IMR-90 (cell line): Measurements from ENCODE around the gene PTPRK. TPM values are rescaled to one million over a fixed set of nuclear protein-coding genes. Genes with fewer than 3 reads are reported as not detected.

Experiments
- ATAC-seq: fragments of 200-7000 bp; cut with Tn5 transposase; 2 replicates; pipeline ENCODE4 v1.9.1; 2020; ENCODE audit warnings: low read depth, mild to moderate bottlenecking, moderate library complexity
- BruUV-seq: library from RNA; stranded (reverse); fragments of 400-500 nt; replicated peaks from 2 replicates; lab custom pipeline; 2021; lab: Mats Ljungman, UMichigan
- CTCF ChIA-PET: fragments of 300-600 bp; formaldehyde crosslinking; extraction: SDS; loops from one replicate; lab custom pipeline; 2021; ENCODE audit warnings: antibody characterized with exemption; lab: Yijun Ruan, JAX
- POLR2A ChIA-PET: fragments of 300-600 bp; sonication (Branson Sonifier 250); formaldehyde crosslinking; loops from one replicate; lab custom pipeline; 2022; ENCODE audit warnings: antibody characterized with exemption; ENCODE audit not compliant: unreplicated experiment; lab: Charles Lee
- DNase-seq: peaks from one replicate; pipeline ENCODE4 v3.0.0; 2013
- H2AFZ ChIP-seq: replicated peaks from 2 replicates; pipeline ENCODE3; 2013; ENCODE audit warnings: low read length, mild to moderate bottlenecking; ENCODE audit not compliant: poor library complexity
- H2AK5ac ChIP-seq: 2 replicates; pipeline ENCODE4 v1.6.1; 2013; ENCODE audit warnings: low read depth, low read length, inconsistent platforms
- H2AK9ac ChIP-seq: replicated peaks from 2 replicates; pipeline ENCODE3; 2013; ENCODE audit warnings: mild to moderate bottlenecking, low read depth, low read length, moderate library complexity; ENCODE audit not compliant: poor library complexity
- H2BK120ac ChIP-seq: 2 replicates; pipeline ENCODE4 v1.6.1; 2013; ENCODE audit warnings: low read depth, low read length, inconsistent platforms
- H2BK15ac ChIP-seq: 3 replicates; pipeline ENCODE4 v1.6.1; 2013; ENCODE audit warnings: low read depth, low read length, inconsistent platforms
- H2BK20ac ChIP-seq: 2 replicates; pipeline ENCODE4 v1.6.1; 2013; ENCODE audit warnings: low read depth, mild to moderate bottlenecking, inconsistent platforms, low read length, moderate library complexity
- H2BK5ac ChIP-seq: 2 replicates; pipeline ENCODE4 v1.6.1; 2013; ENCODE audit warnings: mild to moderate bottlenecking, low read depth, low read length, inconsistent platforms; ENCODE audit not compliant: poor library complexity, severe bottlenecking
- H3K14ac ChIP-seq: replicated peaks from 2 replicates; pipeline ENCODE4 v1.6.1; 2013; ENCODE audit warnings: low read depth, low read length, inconsistent platforms
- H3K18ac ChIP-seq: 2 replicates; pipeline ENCODE4 v1.6.1; 2013; ENCODE audit warnings: low read depth, low read length, control low read depth
- H3K23ac ChIP-seq: 2 replicates; pipeline ENCODE4 v1.6.1; 2013; ENCODE audit warnings: low read depth, low read length, inconsistent platforms
- H3K27ac ChIP-seq: 2 replicates; pipeline ENCODE4 v1.5.1; 2013; ENCODE audit warnings: mild to moderate bottlenecking, control low read depth, low read length; ENCODE audit not compliant: insufficient read depth
- H3K27me3 ChIP-seq: 2 replicates; pipeline ENCODE4 v1.6.1; 2013; ENCODE audit warnings: low read length; ENCODE audit not compliant: control insufficient read depth, insufficient read depth
- H3K36me3 ChIP-seq: 2 replicates; pipeline ENCODE4 v1.6.1; 2013; ENCODE audit warnings: low read length, mixed read lengths; ENCODE audit not compliant: control insufficient read depth, insufficient read depth
- H3K4ac ChIP-seq: 2 replicates; pipeline ENCODE4 v1.6.1; 2013; ENCODE audit warnings: low read depth, low read length, inconsistent platforms
- H3K4me1 ChIP-seq: 2 replicates; pipeline ENCODE4 v1.6.1; 2013; ENCODE audit warnings: low read length, mixed read lengths; ENCODE audit not compliant: control insufficient read depth, insufficient read depth
- H3K4me2 ChIP-seq: 2 replicates; pipeline ENCODE4 v1.6.1; 2013; ENCODE audit warnings: low read depth, mild to moderate bottlenecking, control low read depth, low read length, moderate library complexity
- H3K4me3 ChIP-seq: 2 replicates; pipeline ENCODE4 v1.5.1; 2013; ENCODE audit warnings: low read depth, mild to moderate bottlenecking, control low read depth, low read length, moderate library complexity; ENCODE audit not compliant: insufficient read depth
- H3K56ac ChIP-seq: 2 replicates; pipeline ENCODE4 v1.6.1; 2013; ENCODE audit warnings: low read length, inconsistent platforms; ENCODE audit not compliant: insufficient read depth; ENCODE audit errors: extremely low read depth
- H3K79me1 ChIP-seq, 2 experiments: 2 replicates each; pipeline ENCODE4 v1.6.1; 2013; ENCODE audit warnings: low read length in 2 of 2, inconsistent platforms in 1 of 2, low read depth in 1 of 2
- H3K9ac ChIP-seq: 2 replicates; pipeline ENCODE4 v1.6.1; 2013; ENCODE audit warnings: low read depth, low read length, control low read depth
- H3K9me1 ChIP-seq: 2 replicates; pipeline ENCODE4 v1.6.1; 2013; ENCODE audit warnings: low read length, inconsistent platforms; ENCODE audit not compliant: insufficient read depth
- H3K9me3 ChIP-seq: 2 replicates; pipeline ENCODE4 v1.6.1; 2013; ENCODE audit warnings: low read length; ENCODE audit not compliant: control insufficient read depth, insufficient read depth
- H4K20me1 ChIP-seq: 2 replicates; pipeline ENCODE4 v1.6.1; 2013; ENCODE audit warnings: low read length, inconsistent platforms; ENCODE audit not compliant: insufficient read depth
- H4K5ac ChIP-seq: 2 replicates; pipeline ENCODE4 v1.6.1; 2013; ENCODE audit warnings: mild to moderate bottlenecking, low read depth, low read length, control low read depth
- H4K8ac ChIP-seq, 2 experiments: 2 replicates each; pipeline ENCODE4 v1.6.1; 2013; ENCODE audit warnings: low read depth in 2 of 2, low read length in 2 of 2, control low read depth in 1 of 2, inconsistent platforms in 1 of 2
- H4K91ac ChIP-seq: 2 replicates; pipeline ENCODE4 v1.6.1; 2013; ENCODE audit warnings: low read depth, low read length, inconsistent platforms; ENCODE audit not compliant: insufficient read depth
- CEBPB ChIP-seq: IDR thresholded peaks from 2 replicates; pipeline ENCODE4 v1.6.1; 2012; ENCODE audit warnings: low read depth, low read length, improper control_type of control experiment
- MAFK ChIP-seq: IDR thresholded peaks from 2 replicates; pipeline ENCODE4 v1.6.1; 2012; ENCODE audit warnings: low read depth, low read length, improper control_type of control experiment
- WGBS, 2 experiments: methylation state at CpG; one replicate each; pipeline versions ENCODE4 v1.1.5 to v1.1.7; 2013; ENCODE audit warnings: missing lambda C conversion rate in 2 of 2; ENCODE audit not compliant: insufficient read length in 1 of 2; ENCODE audit errors: extremely low coverage in 2 of 2; 5-methylcytosine and 5-hydroxymethylcytosine counted together
- dilution Hi-C: fragments of 300-500 bp; cut with HindIII; formaldehyde crosslinking; loops from one replicate; pipeline ENCODE4 v1.14.3; 2018; ENCODE audit warnings: low sequenced_read_pairs; ENCODE audit not compliant: unreplicated experiment
- in situ Hi-C: fragments of 300-500 bp; cut with MboI; formaldehyde crosslinking; loops from 3 replicates; pipeline ENCODE4 v1.14.3; 2019; ENCODE audit warnings: low sequenced_read_pairs, inconsistent platforms, mixed read lengths
- intact Hi-C: fragments of 100-400 bp; cut with micrococcal nuclease; formaldehyde crosslinking; loops from 2 replicates; pipeline ENCODE4 v1.10.0; 2022
- polyA plus RNA-seq, 3 experiments: library from polyadenylated mRNA; depleted of rRNA; stranded (reverse); fragments of >200 nt; gene quantifications; 2 replicates each; pipeline ENCODE4 v1.2.3, GENCODE V29; 2012; ENCODE audit warnings: low replicate concordance in 1 of 3
- total RNA-seq: library from RNA; depleted of rRNA; stranded (reverse); fragments of >200 nt; gene quantifications from 2 replicates; pipeline ENCODE4 v1.2.3, GENCODE V29; 2012

Gene PTPRK
- total and polyA plus RNA-seq, 2 of the 4 experiments (the other 2 are of a cell fraction): 18.0 to 80.8 TPM

DNA sequence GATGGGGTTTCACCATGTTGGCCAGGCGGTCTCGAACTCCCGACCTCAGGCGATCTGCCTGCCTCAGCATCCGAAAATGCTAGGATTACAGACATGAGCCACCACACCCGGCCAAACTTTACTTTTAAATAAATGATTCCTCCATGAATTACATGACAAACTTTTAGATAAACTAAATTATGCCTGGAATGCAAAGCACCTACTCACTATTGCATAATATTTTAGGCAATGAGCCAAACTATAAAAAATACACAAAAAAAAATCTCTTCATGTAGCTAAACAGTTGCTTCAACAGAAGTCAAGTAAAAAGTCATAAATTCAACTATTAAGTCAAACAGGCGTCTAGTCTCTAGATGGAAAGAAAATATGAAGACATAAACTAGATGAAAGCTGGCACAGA lies 56.5 kb downstream of the PTPRK start:
- BruUV-seq: no TSS peak
- Histone ChIP-seq H3K14ac (no peak overlapping the region), H4K91ac (no peak overlapping the region), H3K4ac (no peak overlapping the region), H3K36me3 (no peaks in the 10 kb centered on the region), H2AK5ac (no peak overlapping the region), H3K23ac (no peak overlapping the region), H3K9ac (no peak overlapping the region), H3K18ac (no peak overlapping the region), H4K8ac (no peak overlapping the region), H2BK5ac (no peak overlapping the region), H2BK20ac (no peak overlapping the region), H3K79me1 (peaks cover 25 to 52% of the 10 kb centered on the region in 2 experiments; a peak in 3 of 4 replicates), H4K20me1 (peaks cover 11% of the 10 kb centered on the region; the same call in 1 of the 2 replicates), H3K4me2 (no peak overlapping the region), H2AK9ac (no peak overlapping the region), H2AFZ (no peak overlapping the region), H3K9me1 (peaks cover 3% of the 10 kb centered on the region; the same call in 1 of the 2 replicates), H2BK15ac (no peak overlapping the region), H3K9me3 (no peaks in the 10 kb centered on the region), H3K56ac (no peak overlapping the region; the same call in 1 of the 2 replicates), H2BK120ac (no peak overlapping the region), H3K4me3 (no peak overlapping the region), H3K27me3 (no peaks in the 10 kb centered on the region), H3K4me1 (no peaks in the 10 kb centered on the region), H3K27ac (no peak overlapping the region), H4K5ac (no peak overlapping the region)
- intact Hi-C loops: no loop called here
- ATAC-seq (no peak), DNase-seq (peak; percentile 29)
- ChIA-PET POLR2A (no interaction called here), CTCF (no interaction called here)
- TF ChIP-seq CEBPB (peak; percentile 90), MAFK (no peak)
- WGBS, 2 experiments: no CpG with 5 or more reads among the region's 7 CpGs
- in situ Hi-C loops: no loop called here
- dilution Hi-C loops: no loop called here
